WTC11 (cell line): ENCODE measurements around the gene NTN1.

Source experiments
- CTCF ChIP-seq: fragments of 200-600 bp; IDR thresholded peaks from 2 replicates; pipeline ENCODE4 v1.8.0; 2022; ENCODE audit warnings: antibody characterized with exemption
- ESRRA ChIP-seq: sonication (generic); formaldehyde crosslinking; IDR thresholded peaks from 2 replicates; pipeline ENCODE4 v1.8.1; 2022; ENCODE audit warnings: mild to moderate bottlenecking, missing genetic modification reagents, borderline replicate concordance
- GABPB1 ChIP-seq: sonication (generic); formaldehyde crosslinking; IDR thresholded peaks from 2 replicates; pipeline ENCODE4 v1.8.1; 2023; ENCODE audit warnings: mild to moderate bottlenecking, missing genetic modification reagents
- TP53 ChIP-seq: sonication (generic); formaldehyde crosslinking; IDR thresholded peaks from 2 replicates; pipeline ENCODE4 v1.8.1; 2023; ENCODE audit warnings: mild to moderate bottlenecking, missing genetic modification reagents
- ZNF263 ChIP-seq: sonication (generic); formaldehyde crosslinking; IDR thresholded peaks from 2 replicates; pipeline ENCODE4 v1.8.1; 2022; ENCODE audit warnings: low read depth, mild to moderate bottlenecking, moderate library complexity, missing genetic modification reagents

DNA sequence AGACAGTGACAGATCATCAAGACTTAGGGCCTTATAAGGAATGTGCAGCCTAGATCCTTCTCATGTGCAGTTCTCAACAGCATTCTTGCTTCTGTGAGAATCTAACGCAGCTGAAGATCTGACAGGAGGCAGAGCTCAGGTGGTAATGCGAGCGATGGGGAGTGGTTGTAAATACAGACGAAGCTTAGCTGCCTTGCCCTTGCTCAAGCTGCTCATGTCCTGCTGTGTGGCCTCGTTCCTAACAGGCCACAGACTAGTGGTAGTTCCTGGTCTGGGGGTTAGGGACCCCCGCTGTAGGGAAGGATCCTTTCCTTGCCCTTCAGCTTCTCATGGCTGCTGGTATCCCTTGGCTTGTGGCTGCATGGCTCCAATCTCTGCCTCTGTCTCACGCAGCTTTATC is 10.3 kb upstream of the NTN1 start:
- TF ChIP-seq ESRRA (no peak), ZNF263 (CRISPR knock-in tag) (no peak), TP53 (no peak), CTCF (no peak), GABPB1 (CRISPR knock-in tag) (no peak)
